A673 (cell line): Measurements from ENCODE around the gene EPHB2. TPM values are rescaled to one million over a fixed set of nuclear protein-coding genes. Genes with fewer than 3 reads are reported as not detected.

ENCODE experiments used
- BruUV-seq: library from RNA; stranded (reverse); fragments of 400-500 nt; replicated peaks from 2 replicates; lab custom pipeline; 2021; lab: Mats Ljungman, UMichigan
- CTCF ChIA-PET: fragments of 300-600 bp; sonication (Branson Sonifier 250); formaldehyde crosslinking; loops from one replicate; lab custom pipeline; 2022; ENCODE audit warnings: antibody characterized with exemption; lab: Charles Lee
- POLR2A ChIA-PET: fragments of 300-600 bp; sonication (Branson Sonifier 250); formaldehyde crosslinking; loops from one replicate; lab custom pipeline; 2022; ENCODE audit warnings: antibody characterized with exemption; ENCODE audit not compliant: low non-redundant PET; lab: Charles Lee
- DNase-seq: peaks from one replicate; pipeline ENCODE4 v3.0.0-alpha.2; 2015; ENCODE audit warnings: low spot score
- H3K27ac ChIP-seq: fragments of 200-600 bp; sonication (generic); 2 replicates; pipeline ENCODE4 v1.5.1; 2016; ENCODE audit warnings: mixed run types, low read depth, mild to moderate bottlenecking, mixed read lengths, antibody characterized with exemption, low read length; ENCODE audit not compliant: poor library complexity, severe bottlenecking
- H3K27me3 ChIP-seq: fragments of 200-600 bp; sonication (generic); replicated peaks from 2 replicates; pipeline ENCODE4 v1.6.1; 2017; ENCODE audit warnings: mixed run types, low read depth, mild to moderate bottlenecking, mixed read lengths, antibody characterized with exemption, low read length; ENCODE audit not compliant: insufficient read depth, poor library complexity
- H3K36me3 ChIP-seq: fragments of 200-600 bp; sonication (generic); 2 replicates; pipeline ENCODE4 v1.6.1; 2016; ENCODE audit warnings: mixed run types, mild to moderate bottlenecking, mixed read lengths, antibody characterized with exemption, low read length; ENCODE audit not compliant: insufficient read depth, poor library complexity, severe bottlenecking
- H3K4me1 ChIP-seq: fragments of 200-600 bp; sonication (generic); 2 replicates; pipeline ENCODE4 v1.6.1; 2017; ENCODE audit warnings: mixed run types, mild to moderate bottlenecking, mixed read lengths, antibody characterized with exemption, low read length; ENCODE audit not compliant: insufficient read depth, poor library complexity, severe bottlenecking
- H3K4me3 ChIP-seq: fragments of 200-600 bp; sonication (generic); 2 replicates; pipeline ENCODE4 v1.5.1; 2016; ENCODE audit warnings: low read depth, mixed run types, mild to moderate bottlenecking, mixed read lengths, low read length; ENCODE audit not compliant: poor library complexity, severe bottlenecking
- H3K9me3 ChIP-seq: fragments of 200-600 bp; sonication (generic); 2 replicates; pipeline ENCODE4 v1.6.1; 2016; ENCODE audit warnings: mixed run types, low read depth, mild to moderate bottlenecking, mixed read lengths, antibody characterized with exemption, low read length; ENCODE audit not compliant: poor library complexity, severe bottlenecking
- CTCF ChIP-seq: fragments of 300-800, 200-600 bp; sonication (generic); conservative IDR thresholded peaks from 2 replicates; pipeline ENCODE4 v1.5.1; 2017; ENCODE audit warnings: low read depth, mild to moderate bottlenecking, antibody characterized with exemption, low read length, moderate library complexity, mixed read lengths
- EZH2 ChIP-seq: fragments of 200-600 bp; sonication (generic); IDR thresholded peaks from 2 replicates; pipeline ENCODE4 v1.6.1; 2017; ENCODE audit warnings: borderline replicate concordance, low read depth, mild to moderate bottlenecking, mixed read lengths, antibody characterized with exemption, low read length; ENCODE audit not compliant: poor library complexity, severe bottlenecking
- intact Hi-C: fragments of 100-400 bp; cut with micrococcal nuclease; formaldehyde crosslinking; loops from one replicate; pipeline ENCODE4 v1.10.0; 2022; ENCODE audit not compliant: unreplicated experiment
- total RNA-seq: library from RNA; stranded (reverse); gene quantifications from 2 replicates; pipeline ENCODE4 v1.2.3, GENCODE V29; 2021

EPHB2 gene
- total RNA-seq, 1 experiment from 2014 or later: 10.4 TPM

GRCh38 chr1:22805672-22806038 is 95.0 kb downstream of the EPHB2 start:
- BruUV-seq: no TSS peak
- Histone ChIP-seq H3K27me3 (no peaks in the 10 kb centered on the region), H3K4me1 (peaks cover 6% of the 10 kb centered on the region), H3K27ac (no peak overlapping the region), H3K4me3 (no peak overlapping the region), H3K9me3 (no peaks in the 10 kb centered on the region), H3K36me3 (no peaks in the 10 kb centered on the region)
- ChIA-PET POLR2A (no interaction called here), CTCF (no interaction called here)
- intact Hi-C loops: no loop called here
- no peak for TF ChIP-seq EZH2
- TF ChIP-seq CTCF: no peak
- no peak for DNase-seq

GRCh38 chr1:22806584-22806983 is 95.9 kb downstream of the EPHB2 start:
- CTCF ChIA-PET: no interaction called here
- TF ChIP-seq CTCF: no peak
- no peak for TF ChIP-seq EZH2
- no peaks in the 10 kb centered on the region for H3K36me3 ChIP-seq
- peaks cover 6% of the 10 kb centered on the region for H3K4me1 ChIP-seq
- no TSS peak for BruUV-seq
- no peak overlapping the region for H3K4me3 ChIP-seq
- DNase-seq: no peak
- intact Hi-C loops: no loop called here
- H3K9me3 ChIP-seq: no peaks in the 10 kb centered on the region
- no peak overlapping the region for H3K27ac ChIP-seq
- POLR2A ChIA-PET: no interaction called here
- H3K27me3 ChIP-seq: no peaks in the 10 kb centered on the region

GRCh38 chr1:22807340-22807739 is 96.7 kb downstream of the EPHB2 start:
- Histone ChIP-seq H3K27ac (no peak overlapping the region), H3K27me3 (no peaks in the 10 kb centered on the region), H3K36me3 (no peaks in the 10 kb centered on the region), H3K9me3 (no peaks in the 10 kb centered on the region), H3K4me1 (peaks cover 6% of the 10 kb centered on the region), H3K4me3 (no peak overlapping the region)
- DNase-seq: no peak
- no TSS peak for BruUV-seq
- intact Hi-C loops: no loop called here
- ChIA-PET CTCF (no interaction called here), POLR2A (no interaction called here)
- TF ChIP-seq EZH2 (no peak), CTCF (no peak)
